HepG2 (cell line): Measurements from ENCODE around the gene SF3B2.

Experiments
- BORCS8-MEF2B ChIP-seq: sonication (generic); formaldehyde crosslinking; IDR thresholded peaks from 2 replicates; pipeline ENCODE4 v1.8.0; 2022; ENCODE audit warnings: mild to moderate bottlenecking, missing genetic modification reagents
- CREM ChIP-seq, 2 experiments: sonication (generic) in 1 of 2; formaldehyde crosslinking in 1 of 2; IDR thresholded peaks; 2 replicates each; pipeline versions ENCODE4 v1.4.0 to v1.6.1; 2016 to 2020; ENCODE audit warnings: antibody characterized with exemption in 1 of 2, mild to moderate bottlenecking in 1 of 2, missing genetic modification reagents in 1 of 2
- EZH2 ChIP-seq: conservative IDR thresholded peaks from 2 replicates; pipeline ENCODE4 v1.6.1; 2012; ENCODE audit warnings: mild to moderate bottlenecking, low read depth, low read length, moderate library complexity
- FOXK2 ChIP-seq: fragments of 450-650 bp; IDR thresholded peaks from 2 replicates; pipeline ENCODE4 v1.6.1; 2016
- JUN ChIP-seq: sonication (generic); formaldehyde crosslinking; IDR thresholded peaks from 2 replicates; pipeline ENCODE4 v1.4.0; 2020; ENCODE audit warnings: mild to moderate bottlenecking, missing genetic modification reagents
- NR1H2 ChIP-seq: sonication (generic); formaldehyde crosslinking; IDR thresholded peaks from 2 replicates; pipeline ENCODE4 v1.8.1; 2022; ENCODE audit warnings: low read depth, missing genetic modification reagents, borderline replicate concordance
- SIN3A ChIP-seq: IDR thresholded peaks from 2 replicates; pipeline ENCODE4 v1.6.1; 2011; ENCODE audit warnings: low read depth, mild to moderate bottlenecking, control low read depth, low read length, borderline replicate concordance
- THYN1 ChIP-seq: sonication (generic); formaldehyde crosslinking; IDR thresholded peaks from 2 replicates; pipeline ENCODE4 v1.8.1; 2023; ENCODE audit warnings: low read depth, mild to moderate bottlenecking, moderate library complexity, missing genetic modification reagents, borderline replicate concordance
- ZNF816 ChIP-seq: sonication (generic); formaldehyde crosslinking; IDR thresholded peaks from 2 replicates; pipeline ENCODE4 v1.8.0; 2022; ENCODE audit warnings: missing genetic modification reagents, mild to moderate bottlenecking, borderline replicate concordance
- TF ChIP-seq, protein P1 (sequence below): sonication (generic); formaldehyde crosslinking; IDR thresholded peaks from 2 replicates; pipeline ENCODE4 v1.5.0; 2020; ENCODE audit warnings: mild to moderate bottlenecking, missing genetic modification reagents, moderate library complexity
- TF ChIP-seq, protein P2 (sequence below): sonication (generic); formaldehyde crosslinking; IDR thresholded peaks from 2 replicates; pipeline ENCODE4 v1.8.1; 2023; ENCODE audit warnings: mild to moderate bottlenecking, inconsistent platforms, moderate library complexity, missing genetic modification reagents, borderline replicate concordance

- TF ChIP-seq EZH2 (no peak), BORCS8-MEF2B (no peak), SIN3A (no peak), NR1H2 (CRISPR knock-in tag) (no peak), FOXK2 (no peak), ZNF816 (CRISPR knock-in tag) (no peak), CREM (IDR thresholded peaks at IDR 0.05) (no peak), CREM (CRISPR knock-in tag; IDR thresholded peaks at IDR 0.05) (no peak), THYN1 (CRISPR knock-in tag) (no peak), JUN (CRISPR knock-in tag) (no peak)
- TF ChIP-seq, protein P1, sequence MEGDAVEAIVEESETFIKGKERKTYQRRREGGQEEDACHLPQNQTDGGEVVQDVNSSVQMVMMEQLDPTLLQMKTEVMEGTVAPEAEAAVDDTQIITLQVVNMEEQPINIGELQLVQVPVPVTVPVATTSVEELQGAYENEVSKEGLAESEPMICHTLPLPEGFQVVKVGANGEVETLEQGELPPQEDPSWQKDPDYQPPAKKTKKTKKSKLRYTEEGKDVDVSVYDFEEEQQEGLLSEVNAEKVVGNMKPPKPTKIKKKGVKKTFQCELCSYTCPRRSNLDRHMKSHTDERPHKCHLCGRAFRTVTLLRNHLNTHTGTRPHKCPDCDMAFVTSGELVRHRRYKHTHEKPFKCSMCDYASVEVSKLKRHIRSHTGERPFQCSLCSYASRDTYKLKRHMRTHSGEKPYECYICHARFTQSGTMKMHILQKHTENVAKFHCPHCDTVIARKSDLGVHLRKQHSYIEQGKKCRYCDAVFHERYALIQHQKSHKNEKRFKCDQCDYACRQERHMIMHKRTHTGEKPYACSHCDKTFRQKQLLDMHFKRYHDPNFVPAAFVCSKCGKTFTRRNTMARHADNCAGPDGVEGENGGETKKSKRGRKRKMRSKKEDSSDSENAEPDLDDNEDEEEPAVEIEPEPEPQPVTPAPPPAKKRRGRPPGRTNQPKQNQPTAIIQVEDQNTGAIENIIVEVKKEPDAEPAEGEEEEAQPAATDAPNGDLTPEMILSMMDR: no peak
- TF ChIP-seq, protein P2, sequence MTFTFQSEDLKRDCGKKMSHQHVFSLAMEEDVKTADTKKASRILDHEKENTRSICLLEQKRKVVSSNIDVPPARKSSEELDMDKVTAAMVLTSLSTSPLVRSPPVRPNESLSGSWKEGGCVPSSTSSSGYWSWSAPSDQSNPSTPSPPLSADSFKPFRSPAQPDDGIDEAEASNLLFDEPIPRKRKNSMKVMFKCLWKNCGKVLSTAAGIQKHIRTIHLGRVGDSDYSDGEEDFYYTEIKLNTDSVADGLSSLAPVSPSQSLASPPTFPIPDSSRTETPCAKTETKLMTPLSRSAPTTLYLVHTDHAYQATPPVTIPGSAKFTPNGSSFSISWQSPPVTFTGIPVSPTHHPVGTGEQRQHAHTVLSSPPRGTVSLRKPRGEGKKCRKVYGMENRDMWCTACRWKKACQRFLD (CRISPR knock-in tag): no peak
These were observed 17.0 kb downstream of the SF3B2 start for GRCh38 chr11:66068923-66069714.
